Measurements from ENCODE around the gene SNX21.

SNX21 gene

GRCh38 chr20:45860560-45861220 lies 27.1 kb downstream of the SNX21 start:
- Histone ChIP-seq H3K36me3 (ENCODE audit: control insufficient read depth in 1 of 2, insufficient read depth in 2 of 2, low read depth in 1 of 2, low read length in 2 of 2) (no peaks in the 10 kb centered on the region), H2BK15ac (ENCODE audit: low read depth, poor library complexity, severe bottlenecking) (no peak overlapping the region), H3K14ac (ENCODE audit: low read length in 2 of 2) (no peak overlapping the region), H3K23ac (ENCODE audit: low read length in 2 of 2) (no peak overlapping the region), H2AFZ (ENCODE audit: low read depth, low read length) (no peak overlapping the region), H4K8ac (ENCODE audit: low read length) (no peak overlapping the region), H2BK12ac (ENCODE audit: low read length in 2 of 2) (no peak overlapping the region), H3K27me3 (ENCODE audit: control insufficient read depth in 1 of 2, insufficient read depth in 1 of 2, low read length in 2 of 2) (no peaks in the 10 kb centered on the region), H3K4me3 (ENCODE audit: insufficient read depth in 1 of 2, low read depth in 1 of 2, low read length in 2 of 2) (no peak overlapping the region), H3K27ac (ENCODE audit: low read length, poor library complexity, severe bottlenecking) (no peak overlapping the region), H3K18ac (ENCODE audit: low read depth in 1 of 2, low read length in 2 of 2) (no peak overlapping the region), H3K9ac (ENCODE audit: low read length) (no peak overlapping the region), H2AK5ac (ENCODE audit: low read length, severe bottlenecking) (no peak overlapping the region), H3K4me2 (ENCODE audit: low read length, poor library complexity, severe bottlenecking) (no peak overlapping the region), H3K79me1 (replicated peaks; ENCODE audit: low read length, poor library complexity, severe bottlenecking) (peaks cover 23% of the 10 kb centered on the region), H3K9me3 (ENCODE audit: control insufficient read depth, low read length) (no peaks in the 10 kb centered on the region), H3K4me1 (ENCODE audit: control insufficient read depth, insufficient read depth, low read depth, low read length) (peaks cover 19% of the 10 kb centered on the region), H2BK5ac (ENCODE audit: low read depth, low read length, poor library complexity, severe bottlenecking) (no peak overlapping the region), H2BK120ac (ENCODE audit: low read depth, low read length) (no peak overlapping the region), H4K91ac (ENCODE audit: low read length) (no peak overlapping the region), H3K4ac (ENCODE audit: low read depth in 1 of 2, low read length in 2 of 2) (no peak overlapping the region)
- WGBS = 44% methylated on average over 7 of the region's 7 CpGs
- peak; percentile 61 for DNase-seq

DNA sequence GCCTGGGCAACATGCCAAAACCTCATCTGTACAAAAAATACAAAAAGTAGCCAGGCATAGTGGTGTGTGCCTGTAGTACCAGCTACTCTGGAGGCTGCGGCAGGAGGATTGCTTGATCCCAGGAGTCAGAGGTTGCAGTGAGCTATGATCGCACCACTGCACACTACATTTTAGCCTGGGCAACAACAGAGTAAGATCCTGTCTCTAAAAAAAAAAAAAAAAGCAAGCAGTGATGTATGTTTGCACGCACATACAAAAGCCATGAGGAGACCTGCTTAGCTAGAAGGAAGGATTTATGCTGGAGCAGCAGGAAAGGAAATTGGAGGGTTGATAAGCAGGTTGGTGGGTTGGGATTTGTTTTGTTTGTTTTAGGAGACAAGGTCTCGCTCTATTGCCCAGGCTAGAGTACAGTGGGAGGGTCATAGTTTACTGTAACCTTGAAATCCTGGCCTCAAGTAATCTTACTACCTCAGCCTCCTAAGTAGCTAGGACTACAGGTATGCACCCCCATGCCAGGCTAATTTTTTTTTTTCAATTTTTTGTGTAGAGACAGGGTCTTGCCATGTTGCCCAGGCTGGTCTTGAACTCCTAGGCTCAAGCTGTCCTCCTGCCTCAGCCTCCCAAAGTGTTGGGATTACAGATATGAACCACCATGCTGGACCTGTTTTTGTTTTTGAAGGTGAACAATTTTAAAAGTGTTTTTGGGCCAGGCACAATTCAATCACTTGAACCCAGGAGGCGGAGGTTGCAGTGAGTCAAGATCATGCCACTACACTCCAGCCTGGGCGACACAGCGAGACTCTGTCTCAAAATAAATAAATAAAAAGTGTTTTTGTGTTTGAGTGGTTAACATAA lies 27.8 kb downstream of the SNX21 start:
- Histone ChIP-seq H3K27me3 (ENCODE audit: control insufficient read depth in 1 of 2, insufficient read depth in 1 of 2, low read length in 2 of 2) (no peaks in the 10 kb centered on the region), H3K36me3 (ENCODE audit: control insufficient read depth in 1 of 2, insufficient read depth in 2 of 2, low read depth in 1 of 2, low read length in 2 of 2) (no peaks in the 10 kb centered on the region), H4K91ac (ENCODE audit: low read length) (no peak overlapping the region), H3K14ac (ENCODE audit: low read length in 2 of 2) (no peak overlapping the region), H2AK5ac (ENCODE audit: low read length, severe bottlenecking) (no peak overlapping the region), H2BK15ac (ENCODE audit: low read depth, poor library complexity, severe bottlenecking) (no peak overlapping the region), H3K23ac (ENCODE audit: low read length in 2 of 2) (no peak overlapping the region), H3K9ac (ENCODE audit: low read length) (no peak overlapping the region), H4K8ac (ENCODE audit: low read length) (peak overlapping the region; percentile 23), H3K4me3 (ENCODE audit: insufficient read depth in 1 of 2, low read depth in 1 of 2, low read length in 2 of 2) (no peak overlapping the region), H3K18ac (ENCODE audit: low read depth in 1 of 2, low read length in 2 of 2) (no peak overlapping the region), H2BK120ac (ENCODE audit: low read depth, low read length) (no peak overlapping the region), H3K4me1 (ENCODE audit: control insufficient read depth, insufficient read depth, low read depth, low read length) (peaks cover 12% of the 10 kb centered on the region), H3K4ac (ENCODE audit: low read depth in 1 of 2, low read length in 2 of 2) (no peak overlapping the region), H2BK5ac (ENCODE audit: low read depth, low read length, poor library complexity, severe bottlenecking) (no peak overlapping the region), H2BK12ac (ENCODE audit: low read length in 2 of 2) (no peak overlapping the region), H3K4me2 (ENCODE audit: low read length, poor library complexity, severe bottlenecking) (no peak overlapping the region), H3K9me3 (ENCODE audit: control insufficient read depth, low read length) (no peaks in the 10 kb centered on the region), H2AFZ (ENCODE audit: low read depth, low read length) (no peak overlapping the region), H3K79me1 (replicated peaks; ENCODE audit: low read length, poor library complexity, severe bottlenecking) (peaks cover 24% of the 10 kb centered on the region), H3K27ac (ENCODE audit: low read length, poor library complexity, severe bottlenecking) (no peak overlapping the region)
- DNase-seq = no peak
- WGBS = 99% methylated on average over 5 of the region's 7 CpGs

GRCh38 chr20:45863543-45864470 lies 30.2 kb downstream of the SNX21 start:
- H3K23ac ChIP-seq (ENCODE audit: low read length in 2 of 2) = no peak overlapping the region
- no peak overlapping the region for H2BK120ac ChIP-seq (ENCODE audit: low read depth, low read length)
- no peak overlapping the region for H3K4ac ChIP-seq (ENCODE audit: low read depth in 1 of 2, low read length in 2 of 2)
- no peak for DNase-seq
- no peak overlapping the region for H4K8ac ChIP-seq (ENCODE audit: low read length)
- H3K36me3 ChIP-seq (ENCODE audit: control insufficient read depth in 1 of 2, insufficient read depth in 2 of 2, low read depth in 1 of 2, low read length in 2 of 2) = no peaks in the 10 kb centered on the region
- no peak overlapping the region for H2BK15ac ChIP-seq (ENCODE audit: low read depth, poor library complexity, severe bottlenecking)
- H3K27me3 ChIP-seq (ENCODE audit: control insufficient read depth in 1 of 2, insufficient read depth in 1 of 2, low read length in 2 of 2) = no peaks in the 10 kb centered on the region
- H3K9ac ChIP-seq (ENCODE audit: low read length) = no peak overlapping the region
- 93% methylated on average over 7 of the region's 7 CpGs for WGBS
- no peak overlapping the region for H2BK12ac ChIP-seq (ENCODE audit: low read length in 2 of 2)
- no peak overlapping the region for H2AFZ ChIP-seq (ENCODE audit: low read depth, low read length)
- H3K18ac ChIP-seq (ENCODE audit: low read depth in 1 of 2, low read length in 2 of 2) = no peak overlapping the region
- no peak overlapping the region for H3K4me2 ChIP-seq (ENCODE audit: low read length, poor library complexity, severe bottlenecking)
- H3K4me1 ChIP-seq (ENCODE audit: control insufficient read depth, insufficient read depth, low read depth, low read length) = peaks cover 2% of the 10 kb centered on the region
- no peak overlapping the region for H2BK5ac ChIP-seq (ENCODE audit: low read depth, low read length, poor library complexity, severe bottlenecking)
- H4K91ac ChIP-seq (ENCODE audit: low read length) = no peak overlapping the region
- no peak overlapping the region for H3K4me3 ChIP-seq (ENCODE audit: insufficient read depth in 1 of 2, low read depth in 1 of 2, low read length in 2 of 2)
- H2AK5ac ChIP-seq (ENCODE audit: low read length, severe bottlenecking) = no peak overlapping the region
- no peak overlapping the region for H3K27ac ChIP-seq (ENCODE audit: low read length, poor library complexity, severe bottlenecking)
- no peaks in the 10 kb centered on the region for H3K9me3 ChIP-seq (ENCODE audit: control insufficient read depth, low read length)
- H3K79me1 ChIP-seq (replicated peaks; ENCODE audit: low read length, poor library complexity, severe bottlenecking) = peaks cover 20% of the 10 kb centered on the region
- no peak overlapping the region for H3K14ac ChIP-seq (ENCODE audit: low read length in 2 of 2)

Data from mesenchymal stem cell (in vitro differentiated cells and primary cell).